Cortex of kidney (tissue), 1 donor: Measurements from ENCODE around the gene ZNF800.

Source experiments
- DNase-seq: peaks from one replicate; lab custom pipeline; 2025; lab: John Stamatoyannopoulos, UW

ZNF800 gene

DNA sequence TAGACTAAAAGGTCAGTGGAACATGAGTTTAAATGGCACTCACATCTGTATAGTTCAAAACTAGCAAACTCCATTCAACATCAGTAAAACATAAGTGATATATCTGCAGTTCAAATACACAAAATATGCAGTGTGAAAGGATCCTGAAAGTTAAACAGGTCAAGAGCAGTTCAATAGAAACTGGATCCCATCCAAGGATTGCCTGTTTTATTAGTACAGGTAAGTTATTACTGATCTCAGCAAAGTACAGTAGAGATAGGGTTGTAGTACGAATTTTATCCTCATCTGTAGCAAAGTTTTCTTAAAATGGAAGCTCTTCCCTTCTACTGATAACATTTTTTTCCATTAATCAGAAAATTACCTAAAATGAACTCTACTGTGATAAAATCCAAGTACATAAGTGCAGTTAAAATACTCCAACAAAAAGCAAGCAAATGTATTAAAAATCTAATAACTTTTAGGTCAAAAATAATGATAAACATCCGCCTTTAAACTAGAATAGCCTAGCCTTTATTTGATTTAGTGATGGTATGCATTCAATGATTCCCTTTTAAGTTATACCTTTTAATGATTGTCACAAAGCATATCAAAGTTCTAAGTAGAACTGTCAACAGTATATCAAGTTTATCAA is 2.2 kb downstream of the ZNF800 start:
- DNase-seq: no peak

DNA sequence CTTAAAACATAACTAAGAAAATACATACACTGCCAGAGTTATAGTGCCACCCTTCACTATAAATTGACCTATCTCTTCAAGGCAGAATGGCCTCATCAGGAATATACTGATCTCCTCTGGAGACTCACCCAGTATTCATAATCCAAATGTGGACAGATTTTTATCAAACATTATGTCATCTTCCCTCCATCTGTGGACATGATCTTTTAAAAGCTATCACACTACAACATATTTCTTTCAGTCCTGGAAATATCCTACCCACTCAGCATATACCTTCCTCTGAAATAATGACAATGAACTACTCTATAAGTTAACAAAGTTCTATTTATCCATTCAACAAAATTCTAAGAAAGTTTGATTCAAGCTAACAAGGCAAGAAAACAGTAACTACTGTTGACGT is 3.2 kb downstream of the ZNF800 start:
- DNase-seq: no peak

DNA sequence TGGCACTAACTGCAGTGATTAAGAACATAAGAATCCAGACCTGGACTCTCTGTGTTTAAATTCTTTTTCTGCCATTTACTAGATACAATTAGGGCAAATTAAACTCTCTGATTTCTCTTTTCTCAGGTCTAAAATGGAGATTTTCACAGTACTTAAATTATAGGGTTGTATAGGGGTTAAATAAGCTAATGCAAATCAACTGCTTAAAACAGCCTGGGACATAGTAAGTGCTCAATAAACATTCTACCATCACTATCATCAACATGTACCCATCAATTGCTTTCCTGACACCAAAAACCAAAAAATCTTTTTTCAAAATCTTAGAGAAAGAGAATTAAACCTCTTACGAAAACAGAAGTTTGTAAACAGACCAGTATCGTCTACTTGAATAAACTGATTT is 4.5 kb downstream of the ZNF800 start:
- DNase-seq: no peak

DNA sequence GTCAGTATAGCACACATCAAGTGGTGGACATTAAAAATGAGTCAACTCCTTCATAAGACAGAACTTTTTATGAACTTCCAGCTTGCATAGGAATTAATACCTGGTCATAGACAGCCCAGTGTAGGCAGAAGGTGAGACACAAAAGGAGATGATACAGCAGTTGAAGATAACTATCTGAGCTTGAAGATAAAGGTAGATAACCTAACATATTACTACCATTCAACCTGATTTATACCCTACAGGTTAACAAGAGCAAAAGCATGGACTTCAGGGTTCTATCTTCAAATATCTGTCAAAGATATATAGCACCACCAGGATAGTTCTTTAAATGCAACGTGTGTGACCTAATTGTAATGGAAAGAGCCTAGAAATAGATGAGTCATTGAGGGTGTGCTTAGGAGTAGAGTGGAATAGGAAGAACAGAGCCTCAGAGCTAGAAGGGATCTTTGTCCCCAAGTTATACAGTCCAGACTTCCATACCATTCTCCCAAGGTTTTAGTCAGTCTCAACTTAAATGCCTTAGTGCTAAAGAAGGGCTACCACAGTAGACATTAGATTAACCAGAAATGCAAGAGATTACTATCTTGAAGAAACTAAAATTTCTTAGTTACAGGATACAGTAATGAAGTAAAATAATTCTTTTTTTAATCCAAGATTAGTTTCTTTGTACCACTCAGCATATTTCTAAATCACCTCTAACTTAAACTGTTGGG is 9.2 kb downstream of the ZNF800 start:
- DNase-seq: no peak

DNA sequence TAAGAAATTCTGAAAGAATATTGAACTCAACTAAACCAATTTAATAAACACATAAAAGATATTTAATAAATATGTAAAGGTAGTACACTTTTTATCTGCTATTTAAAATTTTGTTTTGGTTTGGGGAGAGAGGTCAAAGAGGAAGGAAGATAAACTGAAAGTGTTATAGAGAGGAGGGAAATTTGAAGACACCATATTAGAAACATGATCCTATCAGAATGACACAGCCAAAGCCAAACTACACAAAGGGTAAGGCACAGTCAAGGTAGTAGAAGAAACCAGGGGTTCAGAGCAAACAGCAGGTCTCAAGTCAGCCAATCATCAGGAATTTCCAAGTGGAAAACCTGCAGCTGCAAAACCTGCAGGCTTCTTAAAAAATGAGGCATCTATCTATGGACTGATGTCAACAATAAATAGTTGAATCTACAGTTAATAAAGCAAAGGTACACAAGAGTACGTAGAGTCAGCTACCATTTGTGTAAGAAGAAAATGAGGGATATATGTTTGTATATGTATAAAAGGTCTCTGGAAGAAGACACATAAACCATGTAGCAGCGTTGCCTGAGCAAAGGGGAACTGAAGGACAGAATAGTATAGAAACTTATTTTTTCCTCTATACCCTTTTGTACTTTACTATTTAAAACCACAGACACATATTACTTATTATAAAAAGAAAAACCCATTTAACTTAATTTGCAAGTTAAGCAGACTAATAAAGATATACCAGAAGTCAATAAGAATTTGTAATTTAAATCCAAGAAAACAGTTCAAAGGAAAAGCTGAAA is 10.0 kb downstream of the ZNF800 start:
- DNase-seq: no peak

DNA sequence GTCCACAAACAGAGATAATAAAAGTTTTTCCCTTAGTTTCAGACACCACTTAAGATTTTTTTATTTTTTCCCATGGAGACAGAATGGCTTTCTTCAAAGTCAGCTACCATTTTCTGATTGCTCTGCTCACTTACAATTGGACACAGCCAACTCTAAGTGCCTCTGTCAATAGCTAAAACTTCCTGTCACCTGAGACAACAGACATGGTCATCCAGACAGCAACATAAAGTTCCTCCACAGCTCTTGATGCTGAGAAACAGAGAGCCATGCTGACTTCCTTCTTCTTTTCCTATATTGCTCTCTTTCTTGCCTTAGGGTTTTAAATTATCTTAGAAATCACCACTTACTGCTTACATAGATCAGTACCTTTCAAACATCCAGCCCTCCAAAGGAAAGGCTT is 12.0 kb downstream of the ZNF800 start:
- no peak for DNase-seq

DNA sequence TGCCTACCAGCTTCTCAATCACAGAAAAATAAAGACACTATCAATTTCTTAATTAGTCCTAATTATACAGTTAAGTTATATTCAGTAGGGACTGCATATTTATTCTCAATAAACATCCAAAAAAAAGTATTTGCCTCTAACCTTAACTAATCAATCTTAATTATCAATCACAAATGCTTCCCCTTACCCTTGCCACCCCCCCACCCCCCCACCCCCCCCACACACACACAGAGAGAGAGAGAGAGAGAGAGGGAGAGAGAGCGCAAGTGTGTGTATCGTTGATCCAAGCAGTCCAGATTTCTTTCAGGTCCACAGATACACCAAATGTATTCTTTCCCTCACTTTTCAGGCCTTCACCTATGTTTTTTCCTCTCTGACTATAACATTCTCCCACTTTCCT is 12.9 kb downstream of the ZNF800 start:
- no peak for DNase-seq

DNA sequence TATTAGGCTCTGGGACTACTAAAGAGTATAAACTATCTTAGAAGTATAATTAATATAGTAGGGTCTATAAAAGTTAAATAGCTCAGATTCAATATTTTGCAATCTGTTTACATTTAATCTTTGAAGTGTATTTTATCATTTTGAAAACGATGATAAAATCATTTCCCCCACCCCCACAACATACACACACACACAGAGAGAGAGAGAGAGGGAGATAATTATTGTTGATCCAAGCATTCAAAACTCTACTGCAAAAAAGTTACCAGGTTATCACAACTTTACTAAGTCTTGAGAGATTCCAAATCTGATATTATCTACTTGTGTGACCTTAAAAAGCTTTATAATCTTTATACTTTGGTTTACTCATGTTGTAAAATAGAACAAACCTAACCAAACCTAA is 14.0 kb downstream of the ZNF800 start:
- no peak for DNase-seq

DNA sequence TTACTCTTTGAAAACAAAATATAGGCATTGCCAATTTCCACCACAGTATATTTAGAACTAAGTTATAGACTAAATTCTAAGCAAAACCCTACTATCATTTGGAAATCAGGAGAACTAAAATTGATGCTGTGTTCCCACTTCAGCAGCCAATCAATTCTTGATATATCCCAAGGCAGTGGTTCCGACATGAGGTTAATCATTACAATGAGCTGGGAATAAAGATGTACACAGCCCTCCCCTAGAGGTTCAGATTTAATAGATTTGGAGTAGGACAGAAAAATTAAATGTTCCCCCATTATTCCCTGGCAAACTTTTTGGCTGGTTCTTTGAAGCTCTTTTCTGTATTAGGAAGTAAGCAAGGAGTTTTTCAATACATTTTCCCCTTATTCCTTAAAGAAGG is 15.1 kb downstream of the ZNF800 start:
- DNase-seq: no peak

DNA sequence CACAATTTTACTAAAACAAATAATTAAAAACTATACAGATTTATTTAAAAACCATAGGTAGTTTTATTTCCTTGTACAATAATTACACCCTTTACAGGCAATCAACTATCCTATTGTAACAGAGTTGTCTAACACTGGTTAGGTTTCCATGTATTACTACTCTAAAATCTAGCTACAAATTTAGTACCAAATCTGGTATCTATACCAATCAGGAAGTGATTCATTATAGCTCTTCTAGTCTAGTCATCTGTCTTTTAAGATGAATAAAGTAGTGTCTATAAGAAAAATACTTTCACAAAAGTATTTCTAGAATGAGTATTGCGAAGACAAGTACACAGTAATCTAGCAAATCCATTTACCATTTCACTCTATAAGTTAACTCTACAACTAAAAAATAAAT is 16.9 kb downstream of the ZNF800 start:
- DNase-seq: no peak

DNA sequence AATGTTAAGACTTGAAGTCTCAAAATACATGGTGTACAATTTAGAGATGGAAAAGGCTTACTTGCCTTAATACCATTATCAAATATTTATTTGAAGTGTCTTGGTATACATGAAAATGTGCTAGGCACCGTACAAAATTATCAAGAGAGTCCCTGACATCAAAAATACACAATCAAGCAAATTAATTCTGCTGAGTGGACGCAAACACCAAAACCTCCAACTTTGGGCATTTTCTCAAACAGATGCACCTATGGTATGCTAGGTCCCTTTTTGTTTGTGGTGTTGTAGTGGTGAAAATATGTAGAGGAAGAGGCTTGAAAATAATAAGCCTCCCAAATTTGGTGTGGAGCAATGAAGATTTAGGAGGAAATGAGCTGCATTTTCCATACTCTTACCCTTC is 24.8 kb downstream of the ZNF800 start:
- no peak for DNase-seq

DNA sequence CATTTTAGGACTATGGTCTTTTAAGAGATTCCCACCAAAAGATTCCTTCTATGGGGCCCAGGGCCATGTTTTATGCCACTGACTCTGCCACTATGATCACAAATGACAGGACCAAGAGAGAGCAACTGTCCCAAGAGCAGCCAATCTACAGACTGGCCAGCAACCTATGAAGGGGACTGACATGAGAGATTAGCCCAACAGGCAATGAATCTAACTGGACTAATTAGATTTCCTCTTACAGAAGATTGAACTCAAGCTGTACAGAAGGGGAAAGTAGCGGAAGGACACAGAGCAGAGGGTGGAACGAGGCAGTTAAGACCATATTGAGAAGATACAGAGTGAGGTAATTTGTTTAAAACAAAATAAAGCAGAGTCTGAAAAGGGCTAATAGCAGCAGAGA is 25.8 kb downstream of the ZNF800 start:
- no peak for DNase-seq

DNA sequence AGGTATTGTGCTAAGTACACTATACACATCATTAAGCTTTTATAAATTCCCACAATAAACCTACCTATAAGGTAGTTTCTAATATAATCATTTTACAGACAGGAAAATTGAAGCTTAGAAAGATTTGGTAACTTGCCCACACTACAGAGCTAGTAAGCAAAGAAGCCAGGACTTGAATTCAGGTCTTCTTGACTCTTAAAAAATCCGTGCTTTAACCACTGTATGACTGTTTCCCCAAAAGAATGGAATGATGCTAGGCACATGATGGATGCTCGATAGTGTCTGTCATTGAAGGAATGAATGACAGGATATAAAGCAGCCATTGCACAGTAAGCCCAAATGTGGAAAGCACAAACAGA is 26.6 kb downstream of the ZNF800 start:
- DNase-seq: no peak

DNA sequence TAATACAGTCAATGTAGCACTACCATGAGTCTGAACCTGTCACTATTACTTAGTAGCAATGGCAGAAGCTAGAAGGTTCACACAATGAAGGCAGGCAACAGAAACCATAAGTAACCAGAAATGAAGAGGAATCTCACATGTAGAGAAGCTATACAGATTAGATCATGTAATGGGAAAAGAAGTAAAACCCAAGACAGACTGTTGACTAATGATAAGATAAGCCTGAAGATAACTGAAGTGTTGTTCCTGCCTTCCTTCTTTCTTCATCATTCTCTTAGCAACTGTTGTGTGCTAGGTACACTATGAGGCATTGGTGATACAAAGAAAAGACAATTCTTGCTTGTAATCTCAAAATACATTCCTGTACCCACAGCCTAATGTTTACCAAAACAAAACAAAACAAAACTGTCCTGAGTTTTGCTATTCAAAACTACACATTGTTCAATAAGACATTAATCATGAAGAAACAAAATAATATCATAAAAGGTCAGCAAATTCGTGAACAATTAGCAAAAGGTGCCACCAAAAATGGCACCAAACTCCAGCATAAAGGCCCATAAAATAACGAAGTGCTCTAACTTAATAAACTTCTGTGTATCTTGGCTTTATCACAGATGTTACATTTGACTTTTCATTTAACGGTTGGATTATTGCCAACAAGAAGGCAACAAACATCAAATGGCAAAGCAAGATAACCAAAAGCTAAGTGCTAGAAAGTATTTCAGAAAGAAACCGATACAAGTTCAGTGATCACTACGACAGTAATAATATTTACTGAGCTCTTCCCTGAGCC is 27.1 kb downstream of the ZNF800 start:
- DNase-seq: no peak

DNA sequence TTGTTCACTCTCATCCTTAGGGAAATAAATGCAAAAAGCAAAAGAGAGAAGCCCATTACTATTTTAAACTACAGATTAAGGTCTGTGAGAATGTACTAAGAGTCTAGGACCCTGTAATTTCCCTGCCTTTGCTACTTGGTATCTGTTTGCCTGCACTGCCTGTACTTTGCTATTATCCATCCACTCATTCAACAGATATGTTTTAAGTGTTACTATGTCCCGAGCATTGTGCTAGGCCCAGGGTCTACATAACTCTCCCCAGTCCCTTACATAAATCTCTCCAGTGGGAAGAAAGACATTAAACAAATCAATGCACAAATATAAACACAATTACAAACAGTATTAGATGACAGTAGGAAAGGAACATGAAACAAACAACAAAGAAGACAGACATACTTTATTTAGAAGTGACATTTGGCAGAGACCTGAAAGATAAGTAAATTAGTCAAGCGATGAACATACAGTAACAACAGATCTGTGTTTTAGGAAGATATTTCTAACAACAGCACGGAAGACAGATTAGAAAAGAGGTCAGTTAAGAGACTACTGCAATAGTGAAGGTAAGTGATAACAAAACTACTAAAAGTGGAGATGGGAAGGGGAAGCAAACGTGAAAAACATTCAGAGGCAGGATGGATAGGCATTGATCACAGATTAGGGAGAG is 30.0 kb downstream of the ZNF800 start:
- no peak for DNase-seq

DNA sequence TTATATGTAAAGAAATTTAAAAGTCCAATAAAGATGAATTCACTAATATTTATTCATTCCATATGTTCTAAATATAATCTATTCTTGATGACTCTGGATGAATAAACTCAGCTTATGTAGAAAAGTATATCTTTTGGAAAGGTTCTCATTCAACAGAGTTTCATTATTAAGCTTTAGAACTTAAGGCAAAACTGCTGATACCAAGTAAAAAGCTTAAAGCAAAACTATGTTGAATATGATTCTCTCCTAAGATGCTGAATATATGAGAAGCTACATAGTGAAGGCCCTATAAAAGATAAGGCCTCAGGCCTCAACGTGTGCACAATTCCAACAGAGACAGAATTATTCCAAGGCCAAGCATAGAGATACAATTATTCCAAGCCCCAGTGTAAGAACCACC is 30.8 kb downstream of the ZNF800 start:
- no peak for DNase-seq

DNA sequence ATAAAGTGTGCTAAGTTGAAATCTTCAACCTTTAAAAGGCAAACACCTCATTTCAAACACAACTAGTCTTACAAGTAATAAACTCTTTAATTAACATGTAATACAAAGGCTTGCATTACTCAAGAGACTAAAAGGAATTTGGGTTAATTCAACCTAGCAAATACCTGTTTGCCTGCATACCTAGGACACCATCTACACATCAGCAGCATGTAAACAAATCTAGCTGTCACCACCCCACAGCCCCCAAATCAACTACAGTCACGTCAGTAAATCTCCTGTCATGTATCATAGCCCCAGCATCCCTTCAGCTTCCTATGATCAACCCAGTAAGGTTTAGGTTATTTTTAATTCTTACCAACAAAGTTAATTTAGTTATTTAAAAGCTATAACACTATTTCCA is 33.5 kb downstream of the ZNF800 start:
- no peak for DNase-seq

DNA sequence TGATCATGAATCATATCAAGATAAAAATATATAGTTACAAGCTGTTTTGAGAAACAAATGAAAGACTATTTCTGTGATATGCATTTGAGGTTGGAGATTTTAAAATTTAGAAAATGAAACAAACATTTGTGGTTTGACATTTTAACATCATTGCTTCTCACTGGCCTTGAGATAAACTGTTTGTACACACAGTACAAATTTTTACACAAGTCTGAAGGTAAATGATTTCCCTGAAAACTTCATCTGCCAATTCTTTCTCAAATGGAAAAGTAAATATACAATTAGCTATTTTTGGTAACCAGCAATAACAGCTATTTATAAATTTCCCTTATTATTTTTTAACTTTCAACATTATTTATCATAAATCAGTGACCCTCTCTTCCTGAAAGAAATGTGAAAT is 38.6 kb downstream of the ZNF800 start:
- DNase-seq: no peak

DNA sequence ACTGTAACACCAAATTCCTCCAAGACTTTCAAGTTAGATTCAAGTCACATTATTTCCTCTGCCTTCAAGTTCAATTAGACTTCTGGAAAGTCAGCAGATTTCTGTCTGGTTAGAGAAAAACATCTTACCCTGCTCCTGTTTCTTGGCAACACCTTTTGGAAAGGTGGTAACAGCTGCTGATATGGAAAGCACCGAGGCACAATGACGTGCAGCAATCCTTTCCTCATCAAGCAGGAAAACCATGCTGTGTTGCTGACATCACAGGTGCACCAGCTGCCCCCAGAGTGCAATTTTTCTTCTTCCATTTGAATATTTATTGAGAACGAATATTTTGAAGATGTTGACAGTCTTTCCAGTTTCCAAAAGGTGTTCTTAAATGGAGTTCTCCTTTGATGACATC is 41.9 kb downstream of the ZNF800 start:
- no peak for DNase-seq

DNA sequence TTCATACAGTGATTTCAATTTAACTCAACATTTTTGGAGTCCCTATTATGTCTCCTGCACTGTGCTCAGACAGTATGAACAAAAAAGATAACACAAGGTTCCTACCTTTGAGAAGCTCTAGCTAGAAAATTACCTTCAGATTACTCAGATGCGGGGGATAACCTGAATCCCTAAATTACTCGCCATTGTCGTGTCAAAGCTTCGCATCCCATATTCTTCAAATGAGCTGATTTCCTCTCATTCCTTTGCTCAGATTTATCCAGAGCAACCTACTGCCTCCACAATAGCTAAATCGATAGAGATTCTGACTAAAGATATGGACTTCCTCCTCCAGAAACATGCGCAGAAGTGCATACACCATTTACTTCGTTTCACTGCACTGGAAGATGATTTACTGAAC is 42.6 kb downstream of the ZNF800 start:
- no peak for DNase-seq

DNA sequence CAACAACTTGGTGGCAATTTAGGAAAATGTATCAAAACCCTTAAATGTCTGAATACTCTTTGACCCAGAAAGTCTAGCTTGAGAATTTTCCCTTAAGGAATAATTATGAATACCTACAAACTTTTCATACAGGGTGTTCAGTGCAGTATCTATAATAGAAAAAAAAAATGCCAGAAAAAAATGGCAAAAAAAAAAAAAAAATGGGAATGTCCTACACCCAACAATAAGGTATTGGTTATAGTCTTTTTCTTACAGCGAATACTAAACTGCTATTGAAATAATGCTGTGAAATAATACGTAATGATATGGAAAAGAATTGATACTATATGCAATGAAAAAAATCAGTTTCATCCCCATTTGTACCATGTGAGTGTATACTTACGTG is 44.3 kb downstream of the ZNF800 start:
- DNase-seq: no peak

DNA sequence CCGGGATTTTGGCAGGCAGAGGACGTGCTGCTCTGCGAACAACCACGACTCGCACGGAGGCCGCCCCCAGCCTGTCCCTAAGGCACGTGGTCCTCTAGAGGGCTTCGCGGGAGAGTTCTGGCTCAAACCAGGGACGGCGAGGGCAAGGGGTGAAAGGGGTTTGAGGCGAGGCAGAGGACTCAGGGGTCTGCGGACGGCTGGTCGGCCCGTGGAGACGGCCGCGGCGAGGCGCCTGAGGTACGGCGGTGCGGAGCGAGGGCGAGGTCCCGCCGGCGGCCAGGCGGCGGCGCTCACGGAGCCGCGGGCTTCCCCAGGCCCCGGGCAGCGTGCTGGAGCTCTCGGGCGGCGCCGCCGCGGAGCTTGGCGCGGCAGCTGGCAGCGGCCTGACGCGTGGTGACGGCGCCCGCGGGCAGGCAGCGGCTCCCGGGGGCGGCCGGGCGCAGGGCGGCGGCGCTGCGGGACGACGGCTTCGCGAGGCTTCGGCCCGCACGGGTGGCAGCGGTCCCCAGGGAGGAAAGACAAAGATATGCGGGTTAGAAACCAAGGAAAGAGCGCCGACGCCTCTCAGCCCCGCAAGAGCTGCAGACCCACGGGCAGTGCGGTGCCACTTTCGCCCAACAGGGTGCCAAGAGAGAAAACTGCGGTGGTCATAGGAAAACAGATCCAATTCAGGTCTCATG is 44.8 kb downstream of the ZNF800 start:
- no peak for DNase-seq
